CD4-positive, alpha-beta T cell treated with Interleukin-6 for 4 hours (primary cell): ENCODE measurements around the gene L3MBTL4.
"Not testable (repeated sequence)": the region's sequence is repeated elsewhere in the genome, so short reads cannot be mapped to it uniquely, and the experiment has no call there.

Experiments used
- DNase-seq: peaks from one replicate; pipeline ENCODE4 v3.0.0-alpha.2; 2020; ENCODE audit warnings: mixed read lengths

Gene L3MBTL4

DNA sequence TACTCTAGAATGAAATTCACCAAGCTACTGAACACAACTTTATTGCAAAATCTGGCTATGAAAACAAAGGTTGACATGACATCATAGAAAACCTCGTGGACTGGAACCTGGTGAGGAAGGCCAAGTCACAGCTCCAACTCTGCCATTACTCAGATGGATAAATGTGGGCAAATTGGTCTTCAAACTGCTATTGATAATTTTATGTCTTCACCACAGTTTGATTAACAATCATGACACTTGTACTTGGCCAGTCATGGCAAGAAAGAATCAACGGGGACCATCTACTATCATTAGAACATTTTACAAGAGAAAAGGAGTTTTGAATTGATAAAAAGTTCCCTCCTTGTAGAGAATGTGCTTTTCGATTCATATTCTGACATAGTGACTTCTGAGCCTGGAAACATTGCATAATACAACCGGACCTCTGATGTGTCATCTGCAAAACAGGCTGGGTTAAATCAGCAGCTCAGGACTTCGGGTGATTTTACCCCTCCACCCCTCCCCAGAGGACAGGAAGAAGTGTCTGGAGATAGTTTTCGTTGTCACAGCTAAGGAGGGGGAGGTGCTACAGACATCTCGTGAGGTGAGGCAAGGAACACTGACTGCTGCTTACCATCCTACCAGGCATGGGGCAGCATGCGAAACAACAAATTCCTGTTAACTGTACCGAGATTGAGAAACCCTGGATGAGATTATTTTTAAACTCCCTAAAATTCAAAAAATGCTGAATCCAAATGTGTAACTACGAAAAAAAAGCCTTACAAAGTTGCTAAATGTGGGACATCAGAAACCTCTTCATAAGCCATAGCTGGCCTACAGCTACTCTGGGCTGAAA lies 8.4 kb downstream of the L3MBTL4 start:
- no peak for DNase-seq

- no peak for DNase-seq
Observed at GRCh38 chr18:6405237-6406074, 9.3 kb downstream of the L3MBTL4 start.

DNA sequence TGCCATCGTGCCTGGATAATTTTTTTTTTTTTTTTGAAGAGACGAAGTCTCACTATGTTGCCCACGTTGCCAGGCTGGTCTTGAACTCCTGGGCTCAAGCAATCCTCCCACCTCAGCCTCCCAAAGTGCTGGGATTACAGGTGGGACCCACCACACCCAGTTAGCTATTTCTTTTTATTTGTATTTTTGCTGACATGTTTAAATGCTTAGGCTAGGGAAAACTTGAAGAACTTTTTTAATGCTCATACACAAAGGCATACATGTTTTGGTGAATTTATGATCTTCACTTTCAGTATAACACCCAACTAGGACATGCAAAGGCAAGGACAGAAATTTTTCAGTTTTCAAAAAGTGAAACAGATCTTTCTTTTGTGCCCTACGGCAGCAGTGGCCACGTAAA lies 9.9 kb downstream of the L3MBTL4 start:
- DNase-seq = no peak

DNA sequence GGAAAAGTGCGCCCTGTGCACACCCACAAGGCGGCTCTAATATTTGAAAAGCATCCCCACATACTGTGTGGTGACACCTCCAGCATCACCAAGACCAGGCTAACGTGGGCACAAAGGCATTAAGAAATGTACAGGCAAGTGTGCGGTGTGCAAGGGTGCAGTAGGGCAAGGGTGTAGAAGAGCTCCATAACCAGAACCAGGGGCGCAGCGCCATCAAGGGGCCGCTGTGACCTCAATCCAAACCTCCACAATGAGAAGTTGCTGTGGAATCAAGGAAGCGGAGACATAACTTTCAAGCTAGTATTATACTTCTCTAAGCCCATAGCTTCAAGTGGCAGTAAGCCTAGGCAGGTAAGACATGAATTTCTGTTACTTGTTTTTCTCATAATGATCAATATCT lies 13.0 kb downstream of the L3MBTL4 start:
- DNase-seq = no peak

DNA sequence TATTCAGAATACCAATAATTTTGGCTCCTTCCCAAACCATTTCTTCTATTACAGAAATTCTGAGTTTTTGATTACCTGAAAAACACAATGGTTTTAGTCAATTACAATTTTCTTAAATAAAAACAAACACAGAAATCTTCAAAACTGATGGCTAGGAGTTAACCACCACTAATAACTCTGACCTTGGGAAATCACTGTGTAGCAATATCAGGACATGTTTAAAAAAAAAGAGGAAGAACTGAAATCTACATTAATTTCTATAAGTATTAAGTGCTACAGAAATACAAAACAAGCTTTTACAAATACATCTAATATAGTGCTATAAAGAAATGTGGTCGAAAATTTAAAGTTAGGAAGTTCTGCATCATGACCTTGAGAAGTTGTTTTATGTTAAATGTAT lies 14.9 kb downstream of the L3MBTL4 start:
- no peak for DNase-seq

DNA sequence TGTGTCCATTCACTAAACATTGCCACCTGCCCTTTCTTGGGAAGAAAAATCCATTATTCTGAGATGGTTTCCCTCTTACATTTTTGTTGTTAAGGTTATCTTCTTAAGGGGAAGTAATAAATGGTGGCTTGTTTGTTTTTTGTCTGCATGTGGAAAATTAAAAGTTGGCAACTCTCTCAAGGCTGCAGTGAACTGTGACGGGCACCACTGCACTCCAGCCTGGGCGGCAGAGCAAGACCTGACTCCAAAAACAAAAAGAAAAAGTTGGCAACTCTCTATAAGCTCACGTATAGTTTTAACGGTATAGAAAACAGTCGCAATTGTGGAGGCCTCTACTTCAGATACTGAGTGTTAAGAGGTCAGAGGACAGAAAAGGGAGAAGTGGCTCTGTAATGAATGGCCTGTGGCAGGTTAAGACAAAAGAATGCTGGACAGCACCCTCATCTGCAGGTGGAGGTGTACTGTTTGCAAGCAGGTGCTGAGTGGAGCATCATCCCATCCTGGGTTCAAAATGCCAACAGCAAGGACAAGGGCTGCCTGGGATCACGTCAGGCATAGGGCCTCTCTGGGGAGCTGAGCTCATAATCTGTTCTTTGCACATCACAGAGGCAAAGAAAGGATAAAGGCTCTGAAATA lies 16.7 kb downstream of the L3MBTL4 start:
- DNase-seq = no peak

- no peak for DNase-seq
Observed at GRCh38 chr18:6396847-6397246, 17.9 kb downstream of the L3MBTL4 start.

GRCh38 chr18:6396276-6396675 lies 18.4 kb downstream of the L3MBTL4 start:
- no peak for DNase-seq

DNA sequence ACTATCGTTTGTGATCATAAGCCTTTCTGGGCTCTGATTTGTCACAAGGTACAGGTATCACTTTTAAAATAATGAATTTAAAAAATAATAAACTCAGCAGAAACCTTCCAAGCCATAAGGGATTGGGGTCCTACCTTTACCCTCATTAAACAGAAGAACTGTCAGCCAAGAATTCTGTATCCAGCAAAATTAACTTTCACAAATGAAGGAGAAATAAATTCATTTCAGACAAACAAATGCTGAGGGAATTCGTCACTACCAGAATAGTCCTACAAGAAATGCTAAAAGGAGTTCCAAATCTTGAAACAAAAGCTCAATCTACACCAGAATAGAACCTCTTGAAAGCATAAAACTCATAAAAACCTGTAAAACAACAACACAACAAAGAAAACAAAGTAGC lies 25.7 kb downstream of the L3MBTL4 start:
- no peak for DNase-seq

DNA sequence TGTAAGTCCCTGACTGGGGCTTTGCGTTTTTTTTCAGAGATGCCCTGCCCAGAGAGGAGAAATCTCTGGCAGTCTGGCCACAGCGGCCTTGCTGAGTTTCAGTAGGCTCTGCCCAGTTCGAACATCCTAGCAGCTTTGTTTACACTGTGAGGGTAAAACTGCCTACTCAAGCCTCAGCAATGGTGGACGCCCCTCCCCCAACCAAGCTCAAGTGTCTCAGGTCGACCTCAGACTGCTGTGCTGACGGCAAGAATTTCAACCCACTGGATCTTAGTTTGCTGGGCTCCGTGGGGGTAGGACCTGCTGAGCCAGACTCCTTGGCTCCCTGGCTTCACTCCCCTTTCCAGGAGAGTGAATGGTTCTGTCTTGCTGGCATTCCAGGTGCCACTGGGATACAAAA lies 31.7 kb downstream of the L3MBTL4 start:
- no peak for DNase-seq

DNA sequence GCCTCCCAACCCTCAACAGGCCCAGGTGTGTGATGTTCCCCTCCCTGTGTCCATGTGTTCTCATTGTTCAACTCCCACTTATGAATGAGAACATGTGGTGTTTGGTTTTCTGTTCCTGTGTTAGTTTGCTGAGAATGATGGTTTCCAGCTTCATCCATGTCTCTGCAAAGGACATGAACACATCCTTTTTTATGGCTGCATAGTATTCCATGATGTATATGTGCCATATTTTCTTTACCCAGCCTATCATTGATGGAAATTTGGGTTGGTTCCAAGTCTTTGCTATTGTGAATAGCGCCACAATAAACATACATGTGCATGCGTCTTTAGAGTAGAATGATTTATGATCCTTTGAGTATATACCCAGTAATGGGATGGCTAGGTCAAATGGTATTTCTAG lies 37.2 kb downstream of the L3MBTL4 start:
- DNase-seq = not testable (repeated sequence)

GRCh38 chr18:6376433-6377229 lies 38.1 kb downstream of the L3MBTL4 start:
- no peak for DNase-seq

DNA sequence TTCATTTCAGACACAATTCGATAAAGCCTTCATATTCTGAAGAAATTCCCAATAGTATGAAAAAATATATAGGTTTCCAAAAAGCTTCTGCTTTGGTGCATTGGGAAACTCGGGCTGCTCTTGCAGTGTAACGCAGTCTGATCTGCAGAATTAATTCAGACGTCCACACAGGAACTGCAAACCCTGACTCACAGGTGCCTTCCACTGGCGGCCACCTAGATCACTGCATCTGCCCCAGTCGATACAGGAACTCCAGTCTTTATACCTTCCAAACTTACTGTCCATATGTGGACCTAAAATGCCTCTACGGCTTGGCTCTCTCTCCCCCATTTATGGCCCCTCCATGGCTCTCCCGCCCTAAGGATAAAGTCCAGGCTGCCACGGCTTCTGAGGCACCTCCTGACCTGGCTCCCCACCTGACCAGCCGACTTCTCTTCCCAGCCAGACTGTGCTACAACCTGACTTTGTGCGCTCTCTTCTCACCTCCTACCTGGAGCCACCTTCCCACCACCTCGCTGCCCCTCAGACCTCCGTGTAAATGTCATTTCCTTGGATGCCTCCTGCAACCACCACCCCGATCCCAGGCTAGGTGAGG lies 39.7 kb downstream of the L3MBTL4 start:
- no peak for DNase-seq

DNA sequence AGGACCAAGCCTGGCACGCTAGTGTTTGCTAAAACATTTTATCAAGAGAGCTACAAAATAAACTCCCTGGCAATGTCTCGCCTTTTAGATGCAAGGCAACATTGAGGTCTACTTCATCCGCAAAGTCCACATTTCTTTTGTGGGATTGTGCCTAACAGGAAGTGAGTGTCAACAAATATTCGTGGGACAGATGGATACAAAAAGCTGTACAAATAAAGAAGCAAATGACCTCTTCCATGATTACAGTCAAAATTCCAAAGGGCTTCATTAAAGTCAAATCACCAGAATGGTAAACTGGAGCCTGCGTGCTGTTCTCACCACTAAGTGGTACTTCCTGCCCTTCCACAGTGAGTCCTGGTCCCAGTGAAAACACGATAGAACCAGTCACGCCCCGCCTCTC lies 40.4 kb downstream of the L3MBTL4 start:
- DNase-seq = no peak

GRCh38 chr18:6373187-6373586 lies 41.5 kb downstream of the L3MBTL4 start:
- DNase-seq = no peak

GRCh38 chr18:6370886-6371635 lies 43.6 kb downstream of the L3MBTL4 start:
- no peak for DNase-seq

- no peak for DNase-seq
Observed at GRCh38 chr18:6370410-6370809, 44.3 kb downstream of the L3MBTL4 start.

DNA sequence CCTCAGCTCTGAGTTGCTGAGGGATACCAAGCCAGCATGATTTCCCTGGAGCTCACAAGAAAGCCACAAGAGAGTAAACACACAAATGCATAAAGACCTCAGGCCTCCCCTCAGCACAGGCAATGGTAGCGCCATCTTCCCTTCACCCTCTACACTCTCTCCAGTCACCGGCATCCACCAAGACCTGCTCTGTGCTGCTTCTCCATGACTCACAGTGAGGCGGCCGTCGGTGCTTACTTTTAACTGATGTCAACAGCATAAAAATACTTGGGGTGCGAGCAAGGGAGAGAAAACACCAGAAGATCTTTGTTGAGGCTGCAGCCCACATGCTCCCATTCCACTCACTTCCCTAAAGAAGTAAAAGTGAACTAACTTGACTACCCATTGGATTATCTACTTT lies 46.7 kb downstream of the L3MBTL4 start:
- DNase-seq = no peak

- no peak for DNase-seq
Observed at GRCh38 chr18:6367208-6367607, 47.5 kb downstream of the L3MBTL4 start.

GRCh38 chr18:6366776-6367175 lies 47.9 kb downstream of the L3MBTL4 start:
- DNase-seq = no peak

DNA sequence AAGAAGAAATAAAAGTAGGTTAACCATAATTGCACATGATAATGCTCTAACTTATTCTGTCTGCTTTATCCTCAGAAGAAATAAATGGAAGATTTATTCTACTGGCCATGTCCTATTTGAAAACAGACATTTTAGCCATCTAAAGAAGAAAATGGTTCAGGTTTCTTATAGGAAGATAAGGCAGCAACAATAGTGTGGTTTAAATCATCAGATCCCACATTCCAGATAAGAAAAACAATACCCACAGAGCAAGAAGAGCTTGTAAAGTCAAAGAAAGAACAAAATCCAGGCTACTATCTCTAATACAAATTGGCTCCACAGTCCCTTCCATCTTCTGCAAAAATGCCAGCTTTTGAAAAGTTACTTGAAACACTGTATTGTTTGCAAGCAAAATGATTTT lies 49.3 kb downstream of the L3MBTL4 start:
- no peak for DNase-seq

DNA sequence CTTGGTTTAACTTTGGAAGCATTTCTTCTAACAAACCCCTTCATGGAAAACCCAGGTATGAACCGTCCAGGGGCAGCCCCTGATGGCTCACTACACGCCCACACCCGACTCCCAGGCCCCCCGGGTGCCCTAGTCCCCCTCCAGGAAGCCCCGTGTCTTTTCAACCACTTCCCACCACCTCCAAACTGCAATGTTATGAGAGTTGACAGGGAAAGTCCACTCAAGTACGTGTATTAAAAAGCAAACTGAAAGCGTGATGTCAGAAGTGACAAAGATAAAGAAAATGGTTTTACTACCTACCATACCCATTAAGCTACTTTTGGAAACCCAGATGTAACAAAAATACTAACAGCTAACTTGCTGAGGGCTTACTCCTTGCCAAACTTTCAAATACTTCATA lies 51.5 kb downstream of the L3MBTL4 start:
- no peak for DNase-seq
